Immature natural killer cell (primary cell): ENCODE data around the gene PRAC2. TPM values are rescaled to one million over a fixed set of nuclear protein-coding genes. Genes with fewer than 3 reads are reported as not detected.

Experiments used
- DNase-seq, 3 donors: peaks; one replicate each; pipeline ENCODE4 v3.0.0; 2022; ENCODE audit warnings: mixed read lengths in 1 of 3
- H3K27ac Mint-ChIP-seq, 6 donors: one replicate each; pipeline ENCODE4 v1.8.0; 2020; ENCODE audit warnings: mixed read lengths in 6 of 6, mild to moderate bottlenecking in 5 of 6, inconsistent platforms in 4 of 6, moderate library complexity in 3 of 6
- H3K27me3 Mint-ChIP-seq, 3 donors: one replicate each; pipeline ENCODE4 v1.8.0; 2020 to 2021; ENCODE audit warnings: low read depth in 3 of 3, mild to moderate bottlenecking in 3 of 3, mixed read lengths in 3 of 3, moderate library complexity in 3 of 3, inconsistent platforms in 1 of 3
- H3K36me3 Mint-ChIP-seq, 3 donors: one replicate each; pipeline ENCODE4 v1.8.0; 2020; ENCODE audit warnings: mixed read lengths in 3 of 3, inconsistent platforms in 2 of 3, mild to moderate bottlenecking in 2 of 3
- H3K4me1 Mint-ChIP-seq, 2 donors: one replicate each; pipeline ENCODE4 v1.8.0; 2020; ENCODE audit warnings: inconsistent platforms in 2 of 2, mild to moderate bottlenecking in 2 of 2, mixed read lengths in 2 of 2, moderate library complexity in 1 of 2
- H3K4me3 Mint-ChIP-seq, 5 donors: one replicate each; pipeline ENCODE4 v1.8.0; 2020; ENCODE audit warnings: mild to moderate bottlenecking in 5 of 5, mixed read lengths in 5 of 5, inconsistent platforms in 3 of 5, moderate library complexity in 3 of 5
- H3K9me3 Mint-ChIP-seq, 6 donors: one replicate each; pipeline ENCODE4 v1.8.0; 2020; ENCODE audit warnings: mild to moderate bottlenecking in 6 of 6, mixed read lengths in 6 of 6, inconsistent platforms in 4 of 6, moderate library complexity in 3 of 6
- polyA plus RNA-seq, 3 donors: library from polyadenylated mRNA; unstranded; fragments of 300-500 nt; fragmentation: Illumina TruSeq; gene quantifications; one replicate each; pipeline ENCODE4 v1.2.3, GENCODE V29; 2021

The PRAC2 gene
- polyA plus RNA-seq, 3 donors from 2014 or later = not detected

GRCh38 chr17:48733632-48734328, 10.8 kb downstream of the PRAC2 start:
- no peak overlapping the region for H3K27ac Mint-ChIP-seq
- H3K4me3 Mint-ChIP-seq = no peak overlapping the region
- H3K36me3 Mint-ChIP-seq = peaks cover 0 to 3% (median 3%) of the 10 kb centered on the region in 3 donors
- H3K4me1 Mint-ChIP-seq = peaks cover 9 to 11% of the 10 kb centered on the region in 2 donors
- DNase-seq = no peak
- peaks cover 47 to 76% (median 55%) of the 10 kb centered on the region in 3 donors for H3K27me3 Mint-ChIP-seq
- H3K9me3 Mint-ChIP-seq = peaks cover 0 to 1% (median 0%) of the 10 kb centered on the region in 6 donors

- Mint-ChIP-seq H3K27me3 (peaks cover 47 to 78% (median 58%) of the 10 kb centered on the region in 3 donors), H3K9me3 (peaks cover 0 to 1% (median 0%) of the 10 kb centered on the region in 6 donors), H3K36me3 (peaks cover 0 to 3% (median 3%) of the 10 kb centered on the region in 3 donors), H3K4me3 (no peak overlapping the region), H3K4me1 (peaks cover 11 to 15% of the 10 kb centered on the region in 2 donors), H3K27ac (no peak overlapping the region)
- no peak for DNase-seq
Measured at GRCh38 chr17:48734333-48735061, 11.5 kb downstream of the PRAC2 start.

GRCh38 chr17:48735062-48735351, 12.0 kb downstream of the PRAC2 start:
- DNase-seq = no peak
- Mint-ChIP-seq H3K4me1 (peaks cover 10 to 15% of the 10 kb centered on the region in 2 donors), H3K9me3 (peaks cover 0 to 1% (median 0%) of the 10 kb centered on the region in 6 donors), H3K36me3 (peaks cover 0 to 3% (median 3%) of the 10 kb centered on the region in 3 donors), H3K27ac (no peak overlapping the region), H3K4me3 (no peak overlapping the region), H3K27me3 (peaks cover 44 to 77% (median 56%) of the 10 kb centered on the region in 3 donors)

- H3K27ac Mint-ChIP-seq = no peak overlapping the region
Measured at GRCh38 chr17:48737330-48738043, 14.5 kb downstream of the PRAC2 start.

GRCh38 chr17:48738424-48738802, 15.4 kb downstream of the PRAC2 start:
- Mint-ChIP-seq H3K4me3 (peak overlapping the region in 1 of 5 donors; percentile 59), H3K9me3 (peaks cover 0 to 1% (median 0%) of the 10 kb centered on the region in 6 donors), H3K4me1 (peaks cover 10 to 12% of the 10 kb centered on the region in 2 donors), H3K27ac (no peak overlapping the region), H3K27me3 (peaks cover 39 to 69% (median 63%) of the 10 kb centered on the region in 3 donors), H3K36me3 (peaks cover 0 to 3% (median 0%) of the 10 kb centered on the region in 3 donors)
- no peak for DNase-seq

More at GRCh38 chr17:48737330-48738043, 14.5 kb downstream of the PRAC2 start:
- peaks cover 40 to 69% (median 60%) of the 10 kb centered on the region in 3 donors for H3K27me3 Mint-ChIP-seq
- no peak for DNase-seq
- H3K36me3 Mint-ChIP-seq = peaks cover 0 to 3% (median 0%) of the 10 kb centered on the region in 3 donors
- H3K4me1 Mint-ChIP-seq = peaks cover 10 to 15% of the 10 kb centered on the region in 2 donors
- no peak overlapping the region for H3K4me3 Mint-ChIP-seq
- H3K9me3 Mint-ChIP-seq = peaks cover 0 to 1% (median 0%) of the 10 kb centered on the region in 6 donors

GRCh38 chr17:48738803-48739526, 16.0 kb downstream of the PRAC2 start:
- H3K9me3 Mint-ChIP-seq = no peaks in the 10 kb centered on the region
- no peaks in the 10 kb centered on the region for H3K36me3 Mint-ChIP-seq
- peaks cover 6 to 7% of the 10 kb centered on the region in 2 donors for H3K4me1 Mint-ChIP-seq
- DNase-seq = no peak
- peak overlapping the region in 1 of 6 donors; percentile 9 for H3K27ac Mint-ChIP-seq
- peaks cover 39 to 63% (median 63%) of the 10 kb centered on the region in 3 donors for H3K27me3 Mint-ChIP-seq
- H3K4me3 Mint-ChIP-seq = peak overlapping the region; percentile 17 to 59 (median 41)

GRCh38 chr17:48740537-48740936, 17.6 kb downstream of the PRAC2 start:
- H3K36me3 Mint-ChIP-seq = no peaks in the 10 kb centered on the region
- DNase-seq = no peak
- peaks cover 6 to 7% of the 10 kb centered on the region in 2 donors for H3K4me1 Mint-ChIP-seq
- no peaks in the 10 kb centered on the region for H3K9me3 Mint-ChIP-seq
- H3K27me3 Mint-ChIP-seq = peaks cover 35 to 66% (median 53%) of the 10 kb centered on the region in 3 donors
- H3K27ac Mint-ChIP-seq = no peak overlapping the region
- H3K4me3 Mint-ChIP-seq = no peak overlapping the region

GRCh38 chr17:48745381-48746275, 22.6 kb downstream of the PRAC2 start:
- Mint-ChIP-seq H3K4me3 (peak overlapping the region in 1 of 5 donors; percentile 30), H3K27me3 (peaks cover 33 to 71% (median 61%) of the 10 kb centered on the region in 3 donors), H3K36me3 (no peaks in the 10 kb centered on the region), H3K27ac (no peak overlapping the region), H3K4me1 (peaks cover 5 to 6% of the 10 kb centered on the region in 2 donors), H3K9me3 (no peaks in the 10 kb centered on the region)
- no peak for DNase-seq

- Mint-ChIP-seq H3K4me3 (peak overlapping the region in 1 of 5 donors; percentile 5), H3K9me3 (no peaks in the 10 kb centered on the region), H3K27me3 (peaks cover 38 to 67% (median 61%) of the 10 kb centered on the region in 3 donors), H3K36me3 (no peaks in the 10 kb centered on the region), H3K27ac (no peak overlapping the region), H3K4me1 (peaks cover 5 to 6% of the 10 kb centered on the region in 2 donors)
- no peak for DNase-seq
Measured at GRCh38 chr17:48746916-48747444, 24.0 kb downstream of the PRAC2 start.

GRCh38 chr17:48747445-48748363, 24.7 kb downstream of the PRAC2 start:
- H3K9me3 Mint-ChIP-seq = no peaks in the 10 kb centered on the region
- H3K4me1 Mint-ChIP-seq = peaks cover 5 to 6% of the 10 kb centered on the region in 2 donors
- H3K36me3 Mint-ChIP-seq = no peaks in the 10 kb centered on the region
- no peak overlapping the region for H3K27ac Mint-ChIP-seq
- H3K27me3 Mint-ChIP-seq = peaks cover 41 to 68% (median 63%) of the 10 kb centered on the region in 3 donors
- DNase-seq = no peak
- no peak overlapping the region for H3K4me3 Mint-ChIP-seq

- Mint-ChIP-seq H3K27ac (no peak overlapping the region), H3K4me1 (peaks cover 5 to 6% of the 10 kb centered on the region in 2 donors), H3K36me3 (no peaks in the 10 kb centered on the region), H3K27me3 (peaks cover 40 to 69% (median 64%) of the 10 kb centered on the region in 3 donors), H3K4me3 (peak overlapping the region in 1 of 5 donors; percentile 12), H3K9me3 (peaks cover 0 to 1% (median 0%) of the 10 kb centered on the region in 6 donors)
- no peak for DNase-seq
Measured at GRCh38 chr17:48748718-48749566, 26.0 kb downstream of the PRAC2 start.
